HCT116 (cell line): ENCODE measurements around the gene POP4. TPM values are rescaled to one million over a fixed set of nuclear protein-coding genes. Genes with fewer than 3 reads are reported as not detected.

ENCODE experiments used
- ATAC-seq: fragments of 200-7000 bp; cut with Tn5 transposase; 2 replicates; pipeline ENCODE4 v1.9.1; 2020; ENCODE audit warnings: mild to moderate bottlenecking, moderate library complexity
- BruUV-seq: library from RNA; stranded (reverse); fragments of 400-500 nt; replicated peaks from 2 replicates; lab custom pipeline; 2021; lab: Mats Ljungman, UMichigan
- CTCF ChIA-PET: fragments of 300-600 bp; sonication (Branson Sonifier 250); formaldehyde crosslinking; loops from one replicate; lab custom pipeline; 2021; ENCODE audit warnings: antibody characterized with exemption; lab: Charles Lee
- POLR2A ChIA-PET: fragments of 300-600, 350-600 bp; sonication (Branson Sonifier 250); formaldehyde crosslinking; loops from one replicate; lab custom pipeline; 2021; ENCODE audit warnings: antibody characterized with exemption; lab: Charles Lee
- RAD21 ChIA-PET, 2 experiments: fragments of 300-600 bp; sonication (Branson Sonifier 250); formaldehyde crosslinking; loops; one replicate each; lab custom pipeline; 2023; ENCODE audit warnings: low total read pairs in 2 of 2; ENCODE audit not compliant: uncharacterized antibody in 2 of 2, unreplicated experiment in 2 of 2, low non-redundant PET in 1 of 2; lab: Charles Lee
- DNase-seq: peaks from one replicate; pipeline ENCODE4 v3.0.0-alpha.2; 2010; ENCODE audit warnings: low read depth, low spot score
- H2AFZ ChIP-seq: fragments of 200-600 bp; shearing (Covaris generic), sonication (generic); 2 replicates; pipeline ENCODE4 v1.6.1; 2017; ENCODE audit warnings: low read depth, mixed run types, mixed read lengths, antibody characterized with exemption, low read length; ENCODE audit not compliant: poor library complexity, severe bottlenecking
- H3K27ac ChIP-seq: 2 replicates; pipeline ENCODE4 v1.5.1; 2012; ENCODE audit warnings: low read depth, low read length
- H3K27me3 ChIP-seq: fragments of 200-600 bp; sonication (generic); 2 replicates; pipeline ENCODE4 v1.6.1; 2016; ENCODE audit warnings: mixed run types, low read length, mixed read lengths; ENCODE audit not compliant: insufficient read depth
- H3K36me3 ChIP-seq, 2 experiments: fragments of 200-500 bp in 1 of 2; fragments of 200-600 bp in 1 of 2; sonication (Bioruptor generic) in 1 of 2; sonication (generic) in 1 of 2; 2 replicates each; pipeline versions ENCODE4 v1.5.1 to v1.6.1; 2014 to 2016; ENCODE audit warnings: low read length in 2 of 2, inconsistent platforms in 1 of 2, mixed read lengths in 1 of 2, mixed run types in 1 of 2; ENCODE audit not compliant: insufficient read depth in 2 of 2, control insufficient read depth in 1 of 2
- H3K4me1 ChIP-seq, 2 experiments: fragments of 200-600 bp in 1 of 2; sonication (generic) in 1 of 2; 2 replicates each; pipeline versions ENCODE4 v1.5.1 to v1.6.1; 2012 to 2017; ENCODE audit warnings: low read length in 2 of 2, inconsistent platforms in 1 of 2, mild to moderate bottlenecking in 1 of 2, mixed read lengths in 1 of 2, mixed run types in 1 of 2, moderate library complexity in 1 of 2; ENCODE audit not compliant: insufficient read depth in 2 of 2, control insufficient read depth in 1 of 2
- H3K4me2 ChIP-seq: fragments of 200-600 bp; sonication (generic); 2 replicates; pipeline ENCODE4 v1.6.1; 2017; ENCODE audit warnings: mixed run types, low read length, mixed read lengths
- H3K4me3 ChIP-seq, 2 experiments: fragments of 200-600 bp in 1 of 2; sonication (generic) in 1 of 2; replicated peaks in 1 of 2; 2 replicates each; pipeline ENCODE4 v1.5.1; 2011 to 2016; ENCODE audit warnings: low read length in 2 of 2, control low read depth in 1 of 2, low read depth in 1 of 2, mild to moderate bottlenecking in 1 of 2, mixed read lengths in 1 of 2, mixed run types in 1 of 2
- H3K79me2 ChIP-seq: fragments of 200-600 bp; sonication (generic); 2 replicates; pipeline ENCODE4 v1.6.1; 2017; ENCODE audit warnings: mild to moderate bottlenecking, mixed run types, low read length, moderate library complexity, mixed read lengths; ENCODE audit not compliant: insufficient read depth
- H3K9ac ChIP-seq: fragments of 200-600 bp; sonication (generic); 2 replicates; pipeline ENCODE4 v1.6.1; 2016; ENCODE audit warnings: low read length, mixed read lengths
- H3K9me2 ChIP-seq: fragments of 200-600 bp; sonication (generic), shearing (Covaris generic); 2 replicates; pipeline ENCODE4 v1.6.1; 2017; ENCODE audit warnings: mixed run types, mild to moderate bottlenecking, moderate library complexity; ENCODE audit not compliant: insufficient read depth
- H3K9me3 ChIP-seq, 2 experiments: fragments of 200-500 bp in 1 of 2; fragments of 200-600 bp in 1 of 2; sonication (Bioruptor generic) in 1 of 2; sonication (generic) in 1 of 2; 2 replicates each; pipeline ENCODE4 v1.6.1; 2014 to 2017; ENCODE audit warnings: low read length in 2 of 2, mixed read lengths in 2 of 2, inconsistent platforms in 1 of 2, low read depth in 1 of 2, mild to moderate bottlenecking in 1 of 2, mixed run types in 1 of 2, moderate library complexity in 1 of 2; ENCODE audit not compliant: control insufficient read depth in 1 of 2, insufficient read depth in 1 of 2
- H4K20me1 ChIP-seq: fragments of 200-600 bp; sonication (generic), shearing (Covaris generic); 2 replicates; pipeline ENCODE4 v1.6.1; 2017; ENCODE audit warnings: mixed run types, mild to moderate bottlenecking, moderate library complexity; ENCODE audit not compliant: insufficient read depth
- CBX3 ChIP-seq: IDR thresholded peaks from 2 replicates; pipeline ENCODE4 v1.6.1; 2012; ENCODE audit warnings: low read depth
- CEBPB ChIP-seq: IDR thresholded peaks from 2 replicates; pipeline ENCODE4 v1.6.1; 2012; ENCODE audit warnings: low read depth
- CTCF ChIP-seq, 3 experiments: fragments of 200-600 bp in 1 of 3; sonication (generic) in 1 of 3; IDR thresholded peaks in 2 of 3; conservative IDR thresholded peaks in 1 of 3; 2 replicates each; pipeline ENCODE4 v1.5.1; 2012 to 2017; ENCODE audit warnings: low read depth in 2 of 3, low read length in 2 of 3, antibody characterized with exemption in 1 of 3, borderline replicate concordance in 1 of 3, control low read depth in 1 of 3, mild to moderate bottlenecking in 1 of 3, mixed read lengths in 1 of 3, mixed run types in 1 of 3, moderate library complexity in 1 of 3; ENCODE audit not compliant: insufficient read depth in 1 of 3
- EZH2phosphoT487 ChIP-seq: fragments of 200-600 bp; IDR thresholded peaks from 2 replicates; pipeline ENCODE4 v1.6.1; 2018; ENCODE audit warnings: antibody characterized with exemption, borderline replicate concordance
- FOSL1 ChIP-seq: IDR thresholded peaks from 2 replicates; pipeline ENCODE4 v1.6.1; 2012; ENCODE audit warnings: low read depth
- MAX ChIP-seq: IDR thresholded peaks from 2 replicates; pipeline ENCODE4 v1.6.1; 2012
- POLR2AphosphoS5 ChIP-seq: IDR thresholded peaks from 2 replicates; pipeline ENCODE4 v1.6.1; 2011; ENCODE audit warnings: mild to moderate bottlenecking, low read depth, low read length, moderate library complexity
- RAD21 ChIP-seq: IDR thresholded peaks from 2 replicates; pipeline ENCODE4 v1.6.1; 2012; ENCODE audit warnings: low read depth, mild to moderate bottlenecking
- SP1 ChIP-seq: IDR thresholded peaks from 2 replicates; pipeline ENCODE4 v1.6.1; 2012; ENCODE audit warnings: low read depth
- SRF ChIP-seq: IDR thresholded peaks from 2 replicates; pipeline ENCODE4 v1.6.1; 2012; ENCODE audit warnings: low read depth
- TCF7L2 ChIP-seq: IDR thresholded peaks from 2 replicates; pipeline ENCODE4 v1.7.0; 2011; ENCODE audit warnings: borderline replicate concordance, inconsistent platforms; ENCODE audit not compliant: insufficient read depth, insufficient read length; ENCODE audit errors: extremely low read depth
- YY1 ChIP-seq: IDR thresholded peaks from 2 replicates; pipeline ENCODE4 v1.6.1; 2011; ENCODE audit warnings: low read length, low read depth, moderate library complexity, mild to moderate bottlenecking; ENCODE audit not compliant: insufficient replicate concordance; ENCODE audit errors: extremely low read depth
- ZBTB33 ChIP-seq: IDR thresholded peaks from 2 replicates; pipeline ENCODE4 v1.6.1; 2011; ENCODE audit warnings: mild to moderate bottlenecking, low read length, moderate library complexity; ENCODE audit not compliant: insufficient replicate concordance; ENCODE audit errors: extremely low read depth
- ZFX ChIP-seq: fragments of 450-650 bp; IDR thresholded peaks from 2 replicates; pipeline ENCODE4 v1.6.1; 2017
- intact Hi-C: fragments of 100-400 bp; cut with micrococcal nuclease; formaldehyde crosslinking; loops from 2 replicates; pipeline ENCODE4 v1.10.0; 2022
- total RNA-seq: library from RNA; stranded (reverse); gene quantifications from one replicate; pipeline ENCODE4 v1.2.1, GENCODE V29; 2021; ENCODE audit not compliant: unreplicated experiment

The POP4 gene
- total RNA-seq, 1 experiment from 2014 or later, result 61.2 TPM

GRCh38 chr19:29615891-29616425 is 9.9 kb downstream of the POP4 start:
- ChIA-PET RAD21 (no interaction called here), POLR2A (no interaction called here), CTCF (no interaction called here)
- Histone ChIP-seq H3K4me2 (no peak overlapping the region), H3K27ac (no peak overlapping the region), H3K4me1 (no peaks in the 10 kb centered on the region), H2AFZ (no peak overlapping the region), H3K9ac (no peak overlapping the region), H3K27me3 (no peaks in the 10 kb centered on the region), H3K9me3 (no peaks in the 10 kb centered on the region), H3K4me3 (no peak overlapping the region), H4K20me1 (no peaks in the 10 kb centered on the region), H3K9me2 (no peaks in the 10 kb centered on the region), H3K36me3 (peaks cover 13 to 29% of the 10 kb centered on the region in 2 experiments), H3K79me2 (no peaks in the 10 kb centered on the region)
- TF ChIP-seq SRF, result no peak
- no peak for TF ChIP-seq SP1
- no peak for TF ChIP-seq ZBTB33
- TF ChIP-seq ZFX, result no peak
- TF ChIP-seq CEBPB, result no peak
- no peak for TF ChIP-seq CTCF (IDR thresholded peaks at IDR 0.05 in 2 of 3, conservative IDR thresholded peaks at IDR 0.05 in 1 of 3; ENCODE audit: borderline replicate concordance in 1 of 3, insufficient read depth in 1 of 3, low read depth in 2 of 3, low read length in 2 of 3)
- no peak for TF ChIP-seq MAX
- TF ChIP-seq CBX3, result no peak
- no peak for TF ChIP-seq YY1
- TF ChIP-seq TCF7L2, result no peak
- no peak for TF ChIP-seq POLR2AphosphoS5
- no peak for TF ChIP-seq RAD21
- no peak for TF ChIP-seq FOSL1
- no peak for TF ChIP-seq EZH2phosphoT487
- intact Hi-C loops, result no loop called here
- ATAC-seq, result no peak
- no TSS peak for BruUV-seq
- DNase-seq, result no peak
